Upper lobe of left lung (tissue), 4 donors: ENCODE results near the gene CEP97.

Source experiments
- CTCF ChIP-seq, 6 experiments: fragments of 450-650 bp in 4 of 6; fragments of 200-600 bp in 2 of 6; sonication (generic) in 2 of 6; IDR thresholded peaks; one replicate each; pipeline ENCODE4 v1.5.1; 2016 to 2019; ENCODE audit warnings: antibody characterized with exemption in 6 of 6
- POLR2A ChIP-seq, 4 donors: fragments of 450-650 bp; IDR thresholded peaks; one replicate each; pipeline ENCODE4 v1.5.1; 2016 to 2017; ENCODE audit warnings: antibody characterized with exemption in 4 of 4, mild to moderate bottlenecking in 2 of 4

GRCh38 chr3:101814835-101815234 lies 90.4 kb downstream of the CEP97 start:
- TF ChIP-seq CTCF (IDR thresholded peaks at IDR 0.05) (no peak), POLR2A (IDR thresholded peaks at IDR 0.05) (no peak)
